Measurements from ENCODE around the gene GPC3.
"Not testable (repeated sequence)": the region's sequence is repeated elsewhere in the genome, so short reads cannot be mapped to it uniquely, and the experiment has no call there.

The GPC3 gene

GRCh38 chrX:133923548-133923947 lies 61.8 kb downstream of the GPC3 start:
- DNase-seq = no peak

GRCh38 chrX:133923113-133923512 lies 62.3 kb downstream of the GPC3 start:
- DNase-seq = peak; percentile 47

- DNase-seq = no peak
Measured at GRCh38 chrX:133922390-133922771, 63.0 kb downstream of the GPC3 start.

- peak; percentile 57 for DNase-seq
Measured at GRCh38 chrX:133921764-133922389, 63.5 kb downstream of the GPC3 start.

GRCh38 chrX:133921086-133921485 lies 64.3 kb downstream of the GPC3 start:
- DNase-seq = no peak

GRCh38 chrX:133918361-133918771 lies 67.0 kb downstream of the GPC3 start:
- DNase-seq = no peak

GRCh38 chrX:133916984-133917722 lies 68.2 kb downstream of the GPC3 start:
- DNase-seq = no peak

- DNase-seq = no peak
Measured at GRCh38 chrX:133913658-133914388, 71.6 kb downstream of the GPC3 start.

- no peak for DNase-seq
Measured at GRCh38 chrX:133913009-133913408, 72.4 kb downstream of the GPC3 start.

GRCh38 chrX:133911825-133912495 lies 73.4 kb downstream of the GPC3 start:
- no peak for DNase-seq

- no peak for DNase-seq
Measured at GRCh38 chrX:133910539-133910938, 74.9 kb downstream of the GPC3 start.

GRCh38 chrX:133909888-133910287 lies 75.5 kb downstream of the GPC3 start:
- no peak for DNase-seq

- no peak for DNase-seq
Measured at GRCh38 chrX:133908223-133908955, 77.0 kb downstream of the GPC3 start.

GRCh38 chrX:133907606-133908005 lies 77.8 kb downstream of the GPC3 start:
- no peak for DNase-seq

GRCh38 chrX:133905305-133905704 lies 80.1 kb downstream of the GPC3 start:
- DNase-seq = no peak

GRCh38 chrX:133897593-133898163 lies 87.7 kb downstream of the GPC3 start:
- no peak for DNase-seq

GRCh38 chrX:133892337-133892736 lies 93.1 kb downstream of the GPC3 start:
- no peak for DNase-seq

GRCh38 chrX:133888984-133889383 lies 96.4 kb downstream of the GPC3 start:
- DNase-seq = no peak

- DNase-seq = not testable (repeated sequence)
Measured at GRCh38 chrX:133888084-133888483, 97.3 kb downstream of the GPC3 start.

GRCh38 chrX:133884430-133885394 lies 100.7 kb downstream of the GPC3 start:
- DNase-seq = no peak

- no peak for DNase-seq
Measured at GRCh38 chrX:133881893-133882292, 103.5 kb downstream of the GPC3 start.
